IPS DF 19.7 (cell line): Measurements from ENCODE around the gene PLCG1.

Experiments used
- DNase-seq: peaks from one replicate; pipeline ENCODE4 v3.0.0-alpha.2; 2013; ENCODE audit warnings: low read depth, low spot score

Gene PLCG1

GRCh38 chr20:41213150-41213820 lies 75.9 kb downstream of the PLCG1 start:
- no peak for DNase-seq

- no peak for DNase-seq
These were observed 76.9 kb downstream of the PLCG1 start for GRCh38 chr20:41214202-41214601.

- DNase-seq, result no peak
These were observed 77.3 kb downstream of the PLCG1 start for GRCh38 chr20:41214666-41215065.

GRCh38 chr20:41217422-41217821 lies 80.1 kb downstream of the PLCG1 start:
- DNase-seq, result no peak

- no peak for DNase-seq
These were observed 81.1 kb downstream of the PLCG1 start for GRCh38 chr20:41218466-41218865.

GRCh38 chr20:41219824-41220223 lies 82.5 kb downstream of the PLCG1 start:
- no peak for DNase-seq

GRCh38 chr20:41221614-41222218 lies 84.4 kb downstream of the PLCG1 start:
- DNase-seq, result no peak

- no peak for DNase-seq
These were observed 85.0 kb downstream of the PLCG1 start for GRCh38 chr20:41222296-41222695.

- no peak for DNase-seq
These were observed 85.4 kb downstream of the PLCG1 start for GRCh38 chr20:41222703-41223102.

GRCh38 chr20:41223112-41223511 lies 85.8 kb downstream of the PLCG1 start:
- DNase-seq, result no peak

- no peak for DNase-seq
These were observed 86.9 kb downstream of the PLCG1 start for GRCh38 chr20:41224281-41224680.

- no peak for DNase-seq
These were observed 87.7 kb downstream of the PLCG1 start for GRCh38 chr20:41225091-41225490.

- DNase-seq, result no peak
These were observed 89.1 kb downstream of the PLCG1 start for GRCh38 chr20:41226426-41226825.
